ENCODE results near the gene MAP3K8.
A peak's percentile ranks its signal among the peaks of the same experiment; 100 is the strongest.

Gene MAP3K8
- 11.5 to 85.5 (median 45.0) reads per million in 4 experiments for total RNA-seq

DNA sequence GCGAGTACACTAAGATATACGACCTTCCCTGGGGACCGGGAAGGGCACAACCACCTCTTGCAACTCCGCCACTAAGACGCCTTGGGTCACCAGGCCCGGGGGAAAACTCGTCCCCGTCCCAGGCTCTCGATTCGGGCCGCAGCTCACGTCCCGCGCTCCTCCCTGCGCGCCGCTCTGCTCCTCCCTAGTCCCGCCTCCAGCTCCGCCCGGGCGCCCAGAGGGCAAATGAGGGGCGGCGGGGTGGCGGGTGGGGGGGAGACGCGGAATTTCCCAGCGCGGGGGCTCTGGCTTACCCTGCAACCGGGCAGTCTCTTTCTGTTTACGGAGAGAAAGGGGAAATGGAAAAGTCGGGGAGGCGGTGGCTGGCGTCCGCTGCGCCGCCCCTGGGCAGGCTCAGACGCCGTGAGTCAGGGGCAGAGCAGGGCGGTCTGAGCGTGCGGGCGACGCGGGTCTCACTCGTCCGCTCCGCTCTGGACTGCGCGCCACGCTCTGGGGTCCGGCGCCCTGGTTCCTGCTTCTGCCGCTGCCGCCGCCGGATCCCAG is at the start of gene MAP3K8:
TSS of gene MAP3K8 (plus strand) at position 455 of the 543 bp plus-strand sequence. CDS start 4,755 bp downstream, outside the sequence.
- peak; percentile 78 for DNase-seq

GRCh38 chr10:30384701-30385201 is 49.2 kb upstream of the MAP3K8 start:
- DNase-seq = no peak

DNA sequence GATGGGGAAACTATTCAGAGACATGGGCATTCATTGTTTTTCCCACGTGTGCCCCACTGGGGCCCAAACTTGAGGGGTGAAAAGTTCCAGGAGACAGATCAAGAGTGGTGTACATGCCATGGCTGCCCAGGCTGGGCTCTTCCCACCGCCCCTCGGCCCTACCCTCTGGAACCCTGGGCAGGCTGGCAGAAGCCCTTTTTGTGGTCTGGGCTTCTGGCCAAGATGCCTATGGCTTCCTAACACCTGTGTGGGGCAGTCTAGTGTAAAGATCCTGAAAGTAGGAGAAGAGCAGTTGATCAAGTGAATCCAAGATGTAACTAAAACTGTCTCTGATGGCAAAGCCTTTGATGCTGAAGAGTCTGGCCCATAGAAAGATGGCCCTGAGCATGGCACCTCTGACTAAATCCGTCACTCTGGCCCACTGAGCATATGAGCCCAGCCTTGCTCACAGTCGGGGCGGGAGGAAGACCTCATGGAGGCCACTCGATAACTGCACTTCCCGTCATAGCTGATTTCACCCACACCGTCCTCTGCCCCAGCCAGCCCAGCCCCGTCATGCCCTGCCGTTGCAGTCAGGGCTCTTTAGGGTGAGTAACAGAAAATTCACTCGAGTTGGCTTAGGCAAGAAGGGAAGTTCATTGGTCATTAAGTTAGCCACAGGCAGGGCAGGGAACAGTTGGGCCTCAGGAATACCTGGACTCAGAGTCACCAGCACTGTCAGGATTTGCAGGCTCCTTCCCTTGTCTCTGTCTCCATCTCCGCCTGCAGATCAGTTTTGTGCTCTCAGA is 47.0 kb upstream of the MAP3K8 start:
- no peak for DNase-seq

DNA sequence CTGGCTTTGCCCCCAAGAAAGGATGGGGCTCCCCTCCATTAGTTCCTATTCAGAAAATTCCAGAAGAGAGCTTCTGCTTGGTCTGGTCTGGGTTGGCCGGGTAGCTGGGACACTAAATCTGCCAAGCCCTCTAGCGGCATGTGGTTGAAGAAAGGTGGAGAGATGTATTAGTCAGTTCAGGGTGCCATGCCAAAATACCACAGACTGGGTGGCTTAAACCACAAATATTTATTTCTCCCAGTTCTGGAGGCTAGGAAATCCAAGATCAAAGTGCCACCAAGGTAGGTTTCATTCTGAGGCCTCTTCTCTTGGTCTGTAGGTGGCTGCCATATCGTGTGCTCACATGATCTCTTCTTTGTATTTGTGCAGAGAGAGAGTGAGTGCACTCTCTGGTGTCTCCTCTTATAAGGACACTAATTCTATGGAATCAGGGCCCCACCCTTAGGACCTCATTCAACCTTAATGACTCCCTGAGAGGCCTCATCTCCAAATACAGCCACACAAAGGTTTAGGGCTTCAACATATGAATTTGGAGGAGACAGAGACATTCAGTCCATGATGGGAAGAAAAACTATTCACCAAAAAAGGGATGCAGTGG is 46.2 kb upstream of the MAP3K8 start:
- DNase-seq = no peak

DNA sequence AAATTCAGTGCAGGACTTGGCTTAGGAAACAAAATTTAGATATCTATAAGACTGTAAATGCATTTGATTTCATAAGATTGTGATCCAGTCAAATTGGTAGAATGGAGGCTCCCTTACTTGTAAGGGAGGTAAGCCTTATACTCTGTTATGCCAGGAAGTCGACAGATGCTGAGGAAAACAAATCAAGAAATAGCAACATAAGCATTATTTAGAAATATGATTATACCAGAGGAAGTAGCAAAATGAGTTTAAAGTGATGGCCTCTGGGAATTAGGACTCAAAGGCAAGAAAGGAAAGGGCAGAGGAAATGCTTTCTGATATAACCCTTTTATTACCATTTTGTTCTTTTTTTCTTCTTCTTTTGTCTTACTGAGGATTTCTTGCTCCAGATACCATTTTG is 44.4 kb upstream of the MAP3K8 start:
- DNase-seq = no peak

GRCh38 chr10:30390207-30390606 is 43.8 kb upstream of the MAP3K8 start:
- no peak for DNase-seq

DNA sequence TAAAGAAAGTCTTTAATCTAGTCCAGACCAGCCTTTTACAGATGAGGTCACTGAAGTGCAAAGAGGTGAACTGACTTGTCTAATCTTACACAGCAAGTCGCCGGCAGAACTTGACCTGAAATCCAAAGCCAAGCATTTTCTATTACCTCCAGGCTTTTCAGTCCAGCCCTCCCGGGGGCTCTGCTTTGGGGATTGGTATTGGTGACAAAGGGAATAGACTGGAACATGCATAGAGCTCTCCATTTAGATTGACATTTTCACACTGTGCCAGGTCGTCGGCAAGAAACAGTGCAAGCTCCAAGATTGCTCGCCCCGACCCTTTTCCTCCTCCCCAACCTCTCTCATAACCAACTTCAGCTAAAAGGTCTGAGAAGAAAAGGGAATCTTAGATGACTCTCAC is 42.7 kb upstream of the MAP3K8 start:
- no peak for DNase-seq

- DNase-seq = peak; percentile 64
These were observed 41.4 kb upstream of the MAP3K8 start for GRCh38 chr10:30392564-30392990.

- DNase-seq = no peak
These were observed 37.7 kb upstream of the MAP3K8 start for GRCh38 chr10:30396293-30396692.

- no peak for DNase-seq
These were observed 37.3 kb upstream of the MAP3K8 start for GRCh38 chr10:30396698-30397097.

GRCh38 chr10:30398193-30398592 is 35.8 kb upstream of the MAP3K8 start:
- no peak for DNase-seq

DNA sequence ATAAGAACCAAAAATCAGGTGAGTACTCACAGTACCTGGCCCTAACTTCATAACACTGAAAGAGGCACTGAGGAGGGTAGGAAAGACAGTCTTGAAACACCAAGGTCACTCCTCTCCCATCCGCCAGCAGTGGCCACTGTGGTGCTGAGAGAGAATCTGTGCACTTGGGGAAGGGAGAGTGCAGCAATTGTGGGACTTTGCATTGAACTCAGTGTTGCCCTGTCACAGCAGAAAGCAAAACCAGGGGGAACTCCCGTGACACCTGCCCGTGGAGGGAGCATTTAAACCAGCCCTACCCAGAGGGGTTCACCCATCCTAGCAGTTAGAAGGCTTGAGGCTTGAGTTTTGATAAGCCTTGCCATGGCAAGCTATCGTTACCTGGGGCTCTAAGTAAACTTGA is 35.2 kb upstream of the MAP3K8 start:
- no peak for DNase-seq

GRCh38 chr10:30403494-30403893 is 30.5 kb upstream of the MAP3K8 start:
- no peak for DNase-seq

GRCh38 chr10:30404540-30404939 is 29.4 kb upstream of the MAP3K8 start:
- no peak for DNase-seq

- no peak for DNase-seq
These were observed 22.7 kb upstream of the MAP3K8 start for GRCh38 chr10:30411263-30411662.

- no peak for DNase-seq
These were observed 21.1 kb upstream of the MAP3K8 start for GRCh38 chr10:30412901-30413300.

GRCh38 chr10:30413996-30414576 is 19.9 kb upstream of the MAP3K8 start:
- DNase-seq = no peak

- no peak for DNase-seq
These were observed 18.4 kb upstream of the MAP3K8 start for GRCh38 chr10:30415593-30415992.

DNA sequence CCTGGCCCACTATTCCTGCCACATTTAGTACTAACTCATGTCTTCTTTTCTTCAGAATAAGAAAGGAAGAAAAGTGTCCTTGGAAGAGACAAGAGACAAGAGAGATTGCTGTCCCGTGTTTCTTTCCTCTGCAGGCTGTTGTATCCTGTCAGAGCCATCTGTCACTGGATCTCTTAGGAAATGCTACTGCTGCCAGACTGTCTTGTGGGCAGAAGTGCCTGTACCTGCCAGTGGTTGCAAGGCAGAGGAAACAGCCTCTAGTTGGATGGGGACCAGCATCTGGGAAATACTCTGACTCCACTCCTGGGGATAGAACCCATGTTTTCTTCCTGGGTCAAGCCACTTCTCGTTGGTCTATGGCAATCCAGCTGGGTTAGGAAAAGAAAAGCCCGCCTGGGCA is 16.7 kb upstream of the MAP3K8 start:
- no peak for DNase-seq

DNA sequence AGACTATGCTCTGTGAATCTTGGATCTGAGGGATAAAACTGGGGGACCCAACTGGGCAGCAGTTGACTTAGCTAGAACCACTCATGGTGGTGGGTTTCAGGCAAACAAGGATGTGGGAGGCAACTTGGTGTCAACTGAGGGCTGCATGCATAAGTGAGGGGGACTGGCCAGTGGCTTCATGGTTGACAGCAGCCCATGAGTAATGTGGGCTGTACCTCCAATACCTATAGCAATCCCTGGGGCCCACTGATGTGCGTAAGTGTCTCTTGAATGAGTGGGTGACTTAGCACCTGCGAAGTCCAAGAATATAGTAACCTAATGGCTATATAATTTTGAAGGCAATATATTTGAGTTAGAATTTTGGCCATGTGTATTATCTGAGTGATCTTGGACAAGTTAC is 13.7 kb upstream of the MAP3K8 start:
- no peak for DNase-seq

DNA sequence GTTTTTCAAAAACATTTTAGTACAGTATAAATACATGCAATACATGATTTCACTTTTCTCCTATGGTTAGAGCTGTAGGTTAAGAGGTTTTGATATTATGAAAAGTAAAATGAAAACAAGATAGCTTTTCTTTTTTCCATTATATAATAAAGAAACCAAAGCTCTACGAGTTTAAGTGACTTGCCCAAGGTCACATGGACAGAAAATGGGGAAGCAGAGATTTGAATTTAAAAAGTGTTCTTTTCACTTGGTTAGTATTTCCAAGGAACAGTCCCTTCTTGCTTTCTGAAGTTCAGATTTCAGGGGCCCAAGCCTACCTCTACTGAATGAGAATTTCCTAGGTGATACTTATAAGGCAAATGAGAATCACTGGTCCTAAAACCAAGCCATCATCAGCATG is 13.2 kb upstream of the MAP3K8 start:
- no peak for DNase-seq

GRCh38 chr10:30422151-30422695 is 11.8 kb upstream of the MAP3K8 start:
- no peak for DNase-seq

- DNase-seq = no peak
These were observed 10.9 kb upstream of the MAP3K8 start for GRCh38 chr10:30422981-30423654.

All from effector CD8-positive, alpha-beta T cell (primary cell).